Midbrain (tissue), 1 donor: Measurements from ENCODE around the gene TECTA.

Experiments
- DNase-seq: peaks from one replicate; lab custom pipeline; 2025; lab: John Stamatoyannopoulos, UW

Gene TECTA

GRCh38 chr11:121127809-121128208, 26.8 kb downstream of the TECTA start:
- DNase-seq = no peak

GRCh38 chr11:121129362-121130340, 28.6 kb downstream of the TECTA start:
- DNase-seq = no peak

- DNase-seq = no peak
These were observed 30.6 kb downstream of the TECTA start for GRCh38 chr11:121131656-121132055.

GRCh38 chr11:121132211-121132976, 31.4 kb downstream of the TECTA start:
- DNase-seq = no peak

- DNase-seq = no peak
These were observed 33.8 kb downstream of the TECTA start for GRCh38 chr11:121134741-121135312.

- DNase-seq = no peak
These were observed 36.0 kb downstream of the TECTA start for GRCh38 chr11:121137005-121137404.

GRCh38 chr11:121138259-121138658, 37.2 kb downstream of the TECTA start:
- DNase-seq = no peak

- DNase-seq = no peak
These were observed 39.3 kb downstream of the TECTA start for GRCh38 chr11:121140369-121140768.

- no peak for DNase-seq
These were observed 40.0 kb downstream of the TECTA start for GRCh38 chr11:121141066-121141465.

- DNase-seq = no peak
These were observed 42.9 kb downstream of the TECTA start for GRCh38 chr11:121143921-121144320.

- no peak for DNase-seq
These were observed 43.7 kb downstream of the TECTA start for GRCh38 chr11:121144723-121145122.

- DNase-seq = no peak
These were observed 44.8 kb downstream of the TECTA start for GRCh38 chr11:121145826-121146225.

GRCh38 chr11:121149116-121149515, 48.1 kb downstream of the TECTA start:
- DNase-seq = no peak

GRCh38 chr11:121151207-121151688, 50.2 kb downstream of the TECTA start:
- DNase-seq = no peak

- DNase-seq = no peak
These were observed 51.7 kb downstream of the TECTA start for GRCh38 chr11:121152764-121153163.

- DNase-seq = no peak
These were observed 52.4 kb downstream of the TECTA start for GRCh38 chr11:121153472-121153871.

GRCh38 chr11:121154486-121155314, 53.7 kb downstream of the TECTA start:
- no peak for DNase-seq

- no peak for DNase-seq
These were observed 56.7 kb downstream of the TECTA start for GRCh38 chr11:121157756-121158155.

GRCh38 chr11:121159741-121160140, 58.7 kb downstream of the TECTA start:
- DNase-seq = no peak

GRCh38 chr11:121161349-121161917, 60.4 kb downstream of the TECTA start:
- no peak for DNase-seq

- no peak for DNase-seq
These were observed 62.7 kb downstream of the TECTA start for GRCh38 chr11:121163658-121164308.
